Prostate gland (tissue), 2 donors: Measurements from ENCODE around the gene KRT73.

Experiments
- CTCF ChIP-seq, 4 experiments: fragments of 200-600 bp in 2 of 4; fragments of 450-650 bp in 2 of 4; sonication (generic) in 2 of 4; IDR thresholded peaks; 1 replicate in 3 of 4; 2 replicates in 1 of 4; pipeline ENCODE4 v1.5.1; 2016 to 2019; ENCODE audit warnings: antibody characterized with exemption in 4 of 4, mild to moderate bottlenecking in 2 of 4, moderate library complexity in 2 of 4
- POLR2A ChIP-seq: fragments of 450-650 bp; IDR thresholded peaks from one replicate; pipeline ENCODE4 v1.6.1; 2016; ENCODE audit warnings: antibody characterized with exemption, mild to moderate bottlenecking

GRCh38 chr12:52637299-52637698 is 18.9 kb upstream of the KRT73 start:
- TF ChIP-seq POLR2A, result no peak
- TF ChIP-seq CTCF (IDR thresholded peaks at IDR 0.05), result no peak
